ENCODE results near the gene RNH1.

RNH1 gene

GRCh38 chr11:545171-545570 lies 38.1 kb upstream of the RNH1 start:
- TF ChIP-seq, protein P1, sequence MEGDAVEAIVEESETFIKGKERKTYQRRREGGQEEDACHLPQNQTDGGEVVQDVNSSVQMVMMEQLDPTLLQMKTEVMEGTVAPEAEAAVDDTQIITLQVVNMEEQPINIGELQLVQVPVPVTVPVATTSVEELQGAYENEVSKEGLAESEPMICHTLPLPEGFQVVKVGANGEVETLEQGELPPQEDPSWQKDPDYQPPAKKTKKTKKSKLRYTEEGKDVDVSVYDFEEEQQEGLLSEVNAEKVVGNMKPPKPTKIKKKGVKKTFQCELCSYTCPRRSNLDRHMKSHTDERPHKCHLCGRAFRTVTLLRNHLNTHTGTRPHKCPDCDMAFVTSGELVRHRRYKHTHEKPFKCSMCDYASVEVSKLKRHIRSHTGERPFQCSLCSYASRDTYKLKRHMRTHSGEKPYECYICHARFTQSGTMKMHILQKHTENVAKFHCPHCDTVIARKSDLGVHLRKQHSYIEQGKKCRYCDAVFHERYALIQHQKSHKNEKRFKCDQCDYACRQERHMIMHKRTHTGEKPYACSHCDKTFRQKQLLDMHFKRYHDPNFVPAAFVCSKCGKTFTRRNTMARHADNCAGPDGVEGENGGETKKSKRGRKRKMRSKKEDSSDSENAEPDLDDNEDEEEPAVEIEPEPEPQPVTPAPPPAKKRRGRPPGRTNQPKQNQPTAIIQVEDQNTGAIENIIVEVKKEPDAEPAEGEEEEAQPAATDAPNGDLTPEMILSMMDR (IDR thresholded peaks at IDR 0.05; ENCODE audit: low read depth, low read length, missing control alignments): no peak

GRCh38 chr11:544817-545166 lies 37.8 kb upstream of the RNH1 start:
- H3K4me3 ChIP-seq (replicated peaks; ENCODE audit: low read depth, low read length): no peak overlapping the region
- TF ChIP-seq, protein P1 (IDR thresholded peaks at IDR 0.05; ENCODE audit: low read depth, low read length, missing control alignments): no peak
- no peak for DNase-seq (ENCODE audit: extremely low read depth, low read depth)

More at GRCh38 chr11:545171-545570, 38.1 kb upstream of the RNH1 start:
- no peak overlapping the region for H3K4me3 ChIP-seq (replicated peaks; ENCODE audit: low read depth, low read length)
- DNase-seq (ENCODE audit: extremely low read depth, low read depth): no peak

- TF ChIP-seq, protein P1 (IDR thresholded peaks at IDR 0.05; ENCODE audit: low read depth, low read length, missing control alignments): no peak
- DNase-seq (ENCODE audit: extremely low read depth, low read depth): no peak
Measured at GRCh38 chr11:541433-541885, 34.4 kb upstream of the RNH1 start.

DNA sequence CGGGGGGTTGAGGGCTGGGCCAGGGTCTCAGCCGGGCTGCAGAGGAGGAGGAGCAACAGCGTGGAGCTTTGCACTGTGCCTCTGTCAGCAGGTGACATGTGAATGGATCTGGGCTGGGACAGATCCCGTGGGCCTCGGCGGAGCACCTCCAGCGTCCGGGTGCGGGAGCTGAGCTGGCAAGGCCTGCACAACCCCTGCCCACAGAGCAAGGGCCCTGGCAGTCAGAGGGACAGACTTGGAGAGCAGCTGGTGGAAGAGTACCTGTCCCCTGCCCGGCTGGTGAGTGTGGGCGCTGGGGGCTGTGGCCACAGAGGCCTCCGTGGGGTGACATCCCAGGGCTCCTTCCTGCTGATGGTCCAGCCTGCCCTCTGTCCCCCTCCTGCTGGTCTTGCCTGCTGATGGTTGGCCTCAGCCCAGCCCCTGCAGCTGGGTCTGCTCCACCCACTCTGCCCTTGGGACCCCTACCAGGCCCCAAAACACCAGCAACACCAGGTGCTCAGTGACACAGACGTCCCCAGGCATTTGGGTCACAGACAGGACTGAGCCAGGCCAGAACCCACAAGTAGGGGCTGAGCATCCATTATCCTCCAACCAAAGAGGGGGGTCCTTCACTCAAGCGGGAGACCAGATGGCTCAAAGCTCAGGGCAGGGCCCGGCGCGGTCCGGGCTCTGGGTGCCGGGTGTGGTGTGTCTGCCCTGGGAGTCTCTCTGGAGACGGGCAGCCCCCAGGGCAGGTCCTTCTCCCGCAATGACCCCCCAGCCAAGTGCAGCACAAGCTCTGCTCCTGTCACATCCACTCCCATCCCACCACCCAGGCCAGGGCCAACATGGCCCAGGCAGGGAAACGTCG lies 33.8 kb upstream of the RNH1 start:
- no peak for DNase-seq (ENCODE audit: extremely low read depth, low read depth)
- no peak overlapping the region for H3K4me3 ChIP-seq (replicated peaks; ENCODE audit: low read depth, low read length)
- TF ChIP-seq, protein P1 (IDR thresholded peaks at IDR 0.05; ENCODE audit: low read depth, low read length, missing control alignments): no peak

More at GRCh38 chr11:541433-541885, 34.4 kb upstream of the RNH1 start:
- H3K4me3 ChIP-seq (replicated peaks; ENCODE audit: low read depth, low read length): no peak overlapping the region

GRCh38 chr11:539971-540481 lies 33.0 kb upstream of the RNH1 start:
- DNase-seq (ENCODE audit: extremely low read depth, low read depth): no peak
- H3K4me3 ChIP-seq (replicated peaks; ENCODE audit: low read depth, low read length): no peak overlapping the region
- TF ChIP-seq, protein P1 (IDR thresholded peaks at IDR 0.05; ENCODE audit: low read depth, low read length, missing control alignments): no peak

- no peak for DNase-seq (ENCODE audit: extremely low read depth, low read depth)
- TF ChIP-seq, protein P1 (IDR thresholded peaks at IDR 0.05; ENCODE audit: low read depth, low read length, missing control alignments): no peak
- no peak overlapping the region for H3K4me3 ChIP-seq (replicated peaks; ENCODE audit: low read depth, low read length)
Measured at GRCh38 chr11:538431-539051, 31.5 kb upstream of the RNH1 start.
